ENCODE measurements around the gene TPCN1.

- no peak for TF ChIP-seq POLR2A (IDR thresholded peaks at IDR 0.05)
- TF ChIP-seq POLR2AphosphoS5 (IDR thresholded peaks at IDR 0.05), result no peak
- TF ChIP-seq EP300 (IDR thresholded peaks at IDR 0.05; ENCODE audit: low read depth), result no peak
- TF ChIP-seq, protein P1, sequence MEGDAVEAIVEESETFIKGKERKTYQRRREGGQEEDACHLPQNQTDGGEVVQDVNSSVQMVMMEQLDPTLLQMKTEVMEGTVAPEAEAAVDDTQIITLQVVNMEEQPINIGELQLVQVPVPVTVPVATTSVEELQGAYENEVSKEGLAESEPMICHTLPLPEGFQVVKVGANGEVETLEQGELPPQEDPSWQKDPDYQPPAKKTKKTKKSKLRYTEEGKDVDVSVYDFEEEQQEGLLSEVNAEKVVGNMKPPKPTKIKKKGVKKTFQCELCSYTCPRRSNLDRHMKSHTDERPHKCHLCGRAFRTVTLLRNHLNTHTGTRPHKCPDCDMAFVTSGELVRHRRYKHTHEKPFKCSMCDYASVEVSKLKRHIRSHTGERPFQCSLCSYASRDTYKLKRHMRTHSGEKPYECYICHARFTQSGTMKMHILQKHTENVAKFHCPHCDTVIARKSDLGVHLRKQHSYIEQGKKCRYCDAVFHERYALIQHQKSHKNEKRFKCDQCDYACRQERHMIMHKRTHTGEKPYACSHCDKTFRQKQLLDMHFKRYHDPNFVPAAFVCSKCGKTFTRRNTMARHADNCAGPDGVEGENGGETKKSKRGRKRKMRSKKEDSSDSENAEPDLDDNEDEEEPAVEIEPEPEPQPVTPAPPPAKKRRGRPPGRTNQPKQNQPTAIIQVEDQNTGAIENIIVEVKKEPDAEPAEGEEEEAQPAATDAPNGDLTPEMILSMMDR (IDR thresholded peaks at IDR 0.05), result no peak
Observed at GRCh38 chr12:113318046-113318656, 96.9 kb downstream of the TPCN1 start.

Measured in transverse colon (tissue), 4 donors.